NCI-H1417 treated with DMSO at 0.1 percent for 48 hours (cell line): ENCODE data around the gene TLR9.
"Not testable (repeated sequence)": the region's sequence is repeated elsewhere in the genome, so short reads cannot be mapped to it uniquely, and the experiment has no call there.

Source experiments
- DNase-seq: peaks from one replicate; lab custom pipeline; 2025; lab: John Stamatoyannopoulos, UW

Gene TLR9

GRCh38 chr3:52225452-52226228 is at the start of gene TLR9:
Gene TLR9 (minus strand): TSS chr3:52225645. CDS start chr3:52225529, 116 bp downstream.
- DNase-seq, result no peak

- not testable (repeated sequence) for DNase-seq
Measured at GRCh38 chr3:52274781-52275180, 49.3 kb upstream of the TLR9 start.

- DNase-seq, result no peak
Measured at GRCh38 chr3:52272831-52273230, 47.4 kb upstream of the TLR9 start.

GRCh38 chr3:52272172-52272571 is 46.7 kb upstream of the TLR9 start:
- DNase-seq, result not testable (repeated sequence)

GRCh38 chr3:52270252-52270754 is 44.9 kb upstream of the TLR9 start:
- DNase-seq, result no peak

GRCh38 chr3:52269776-52270175 is 44.3 kb upstream of the TLR9 start:
- DNase-seq, result no peak

GRCh38 chr3:52268036-52268435 is 42.6 kb upstream of the TLR9 start:
- DNase-seq, result no peak

GRCh38 chr3:52265387-52265786 is 39.9 kb upstream of the TLR9 start:
- no peak for DNase-seq

- DNase-seq, result no peak
Measured at GRCh38 chr3:52262447-52262846, 37.0 kb upstream of the TLR9 start.

- no peak for DNase-seq
Measured at GRCh38 chr3:52259448-52259847, 34.0 kb upstream of the TLR9 start.

- DNase-seq, result no peak
Measured at GRCh38 chr3:52259035-52259434, 33.6 kb upstream of the TLR9 start.

- DNase-seq, result no peak
Measured at GRCh38 chr3:52257911-52258310, 32.5 kb upstream of the TLR9 start.

- no peak for DNase-seq
Measured at GRCh38 chr3:52256622-52257021, 31.2 kb upstream of the TLR9 start.

GRCh38 chr3:52256159-52256558 is 30.7 kb upstream of the TLR9 start:
- no peak for DNase-seq

GRCh38 chr3:52254608-52255007 is 29.2 kb upstream of the TLR9 start:
- no peak for DNase-seq

- DNase-seq, result no peak
Measured at GRCh38 chr3:52253314-52254304, 28.2 kb upstream of the TLR9 start.

- DNase-seq, result no peak
Measured at GRCh38 chr3:52250122-52250521, 24.7 kb upstream of the TLR9 start.

GRCh38 chr3:52249683-52250082 is 24.2 kb upstream of the TLR9 start:
- no peak for DNase-seq

- DNase-seq, result no peak
Measured at GRCh38 chr3:52248816-52249547, 23.5 kb upstream of the TLR9 start.

GRCh38 chr3:52248165-52248541 is 22.7 kb upstream of the TLR9 start:
- DNase-seq, result no peak

GRCh38 chr3:52247409-52248164 is 22.1 kb upstream of the TLR9 start:
- no peak for DNase-seq
